Panc1 (cell line): Measurements from ENCODE around the gene POU4F2. TPM values are rescaled to one million over a fixed set of nuclear protein-coding genes. Genes with fewer than 3 reads are reported as not detected.

Experiments
- ATAC-seq: fragments of 200-7000 bp; cut with Tn5 transposase; 2 replicates; pipeline ENCODE4 v1.9.1; 2020; ENCODE audit warnings: mild to moderate bottlenecking, moderate library complexity
- BruUV-seq: library from RNA; stranded (reverse); fragments of 400-500 nt; replicated peaks from 2 replicates; lab custom pipeline; 2021; lab: Mats Ljungman, UMichigan
- CTCF ChIA-PET: fragments of 300-600 bp; sonication (Branson Sonifier 250); formaldehyde crosslinking; loops from one replicate; lab custom pipeline; 2022; ENCODE audit warnings: antibody characterized with exemption; lab: Charles Lee
- POLR2A ChIA-PET: fragments of 300-600 bp; sonication (Branson Sonifier 250); formaldehyde crosslinking; loops from one replicate; lab custom pipeline; 2022; ENCODE audit warnings: antibody characterized with exemption; lab: Charles Lee
- DNase-seq: peaks from one replicate; pipeline ENCODE4 v3.0.0-alpha.2; 2010; ENCODE audit warnings: low read depth, low spot score
- H3K27ac ChIP-seq: 2 replicates; pipeline ENCODE4 v1.5.1; 2011; ENCODE audit warnings: mild to moderate bottlenecking, low read length, inconsistent platforms
- H3K27me3 ChIP-seq: fragments of 200-500 bp; sonication (Bioruptor generic); 2 replicates; pipeline ENCODE4 v1.6.0; 2014; ENCODE audit warnings: low read length, inconsistent platforms; ENCODE audit not compliant: control insufficient read depth, insufficient read depth
- H3K36me3 ChIP-seq: fragments of 200-500 bp; sonication (Bioruptor generic); 2 replicates; pipeline ENCODE4 v1.5.1; 2014; ENCODE audit warnings: inconsistent platforms, mild to moderate bottlenecking, low read length, moderate library complexity; ENCODE audit not compliant: control insufficient read depth, insufficient read depth
- H3K4me1 ChIP-seq: 2 replicates; pipeline ENCODE4 v1.5.1; 2011; ENCODE audit warnings: inconsistent platforms, mild to moderate bottlenecking, low read length, moderate library complexity; ENCODE audit not compliant: control insufficient read depth, insufficient read depth
- H3K4me3 ChIP-seq, 2 experiments: 2 replicates each; pipeline ENCODE4 v1.5.1; 2011 to 2012; ENCODE audit warnings: low read depth in 2 of 2, low read length in 2 of 2, mild to moderate bottlenecking in 2 of 2, inconsistent platforms in 1 of 2, moderate library complexity in 1 of 2
- H3K9me3 ChIP-seq: fragments of 200-500 bp; sonication (Bioruptor generic); 2 replicates; pipeline ENCODE4 v1.5.1; 2014; ENCODE audit warnings: low read depth, mild to moderate bottlenecking, inconsistent platforms, low read length, moderate library complexity; ENCODE audit not compliant: control insufficient read depth, insufficient read depth
- CTCF ChIP-seq: fragments of 450-650 bp; IDR thresholded peaks from 2 replicates; pipeline ENCODE4 v1.5.1; 2017; ENCODE audit warnings: mild to moderate bottlenecking
- POLR2AphosphoS5 ChIP-seq: IDR thresholded peaks from 2 replicates; pipeline ENCODE4 v1.6.1; 2012; ENCODE audit warnings: mild to moderate bottlenecking, low read depth, low read length, moderate library complexity
- REST ChIP-seq, 2 experiments: IDR thresholded peaks; 2 replicates each; pipeline ENCODE4 v1.6.1; 2011 to 2012; ENCODE audit warnings: low read depth in 2 of 2, control low read depth in 1 of 2, low read length in 1 of 2, mild to moderate bottlenecking in 1 of 2, moderate library complexity in 1 of 2; ENCODE audit not compliant: insufficient read depth in 1 of 2
- SIN3A ChIP-seq: IDR thresholded peaks from 2 replicates; pipeline ENCODE4 v1.6.1; 2012; ENCODE audit warnings: low read depth, mild to moderate bottlenecking, low read length, moderate library complexity, borderline replicate concordance; ENCODE audit not compliant: insufficient read depth
- TCF7L2 ChIP-seq: IDR thresholded peaks from 2 replicates; pipeline ENCODE4 v1.6.1; 2011; ENCODE audit warnings: mild to moderate bottlenecking, low read depth, low read length, inconsistent platforms
- in situ Hi-C: cut with HindIII; loops from 2 replicates; pipeline ENCODE4 v1.10.0; 2016; ENCODE audit warnings: low sequenced_read_pairs, low pct_unique_long_range_greater_than_20kb
- intact Hi-C: fragments of 100-400 bp; cut with micrococcal nuclease; formaldehyde crosslinking; loops from one replicate; pipeline ENCODE4 v1.10.0; 2022; ENCODE audit not compliant: unreplicated experiment
- total RNA-seq: library from RNA; stranded (reverse); gene quantifications from one replicate; pipeline ENCODE4 v1.2.1, GENCODE V29; 2021; ENCODE audit not compliant: unreplicated experiment

Gene POU4F2
- total RNA-seq, 1 experiment from 2014 or later, result not detected

GRCh38 chr4:146649232-146649631 lies 10.5 kb downstream of the POU4F2 start:
- TF ChIP-seq TCF7L2 (no peak), REST (IDR thresholded peaks at IDR 0.05; ENCODE audit: insufficient read depth in 1 of 2, low read depth in 2 of 2, low read length in 1 of 2) (no peak), CTCF (no peak), SIN3A (no peak), POLR2AphosphoS5 (no peak)
- DNase-seq (no peak), ATAC-seq (no peak)
- CTCF ChIA-PET, result no interaction called here
- Histone ChIP-seq H3K36me3 (no peaks in the 10 kb centered on the region), H3K27ac (no peak overlapping the region), H3K4me1 (no peaks in the 10 kb centered on the region), H3K27me3 (no peaks in the 10 kb centered on the region), H3K9me3 (no peaks in the 10 kb centered on the region), H3K4me3 (no peak overlapping the region)
- POLR2A ChIA-PET, result no interaction called here
- BruUV-seq, result no TSS peak
- in situ Hi-C loops (no loop called here), intact Hi-C loops (no loop called here)

- DNase-seq, result no peak
- Histone ChIP-seq H3K9me3 (no peaks in the 10 kb centered on the region), H3K36me3 (no peaks in the 10 kb centered on the region), H3K27me3 (no peaks in the 10 kb centered on the region), H3K4me1 (no peaks in the 10 kb centered on the region), H3K4me3 (no peak overlapping the region), H3K27ac (no peak overlapping the region)
- BruUV-seq, result no TSS peak
- TF ChIP-seq POLR2AphosphoS5, result no peak
- TF ChIP-seq SIN3A, result no peak
- no peak for TF ChIP-seq REST (IDR thresholded peaks at IDR 0.05; ENCODE audit: insufficient read depth in 1 of 2, low read depth in 2 of 2, low read length in 1 of 2)
- no peak for TF ChIP-seq TCF7L2
- no peak for TF ChIP-seq CTCF
- ATAC-seq, result no peak
- POLR2A ChIA-PET, result no interaction called here
- CTCF ChIA-PET, result no interaction called here
- in situ Hi-C loops, result no loop called here
- intact Hi-C loops, result no loop called here
Measured at GRCh38 chr4:146650034-146650433, 11.3 kb downstream of the POU4F2 start.
